NB4 (cell line): ENCODE results near the gene KLHL22.
A peak's percentile ranks its signal among the peaks of the same experiment; 100 is the strongest.
"Not testable (repeated sequence)": the region's sequence is repeated elsewhere in the genome, so short reads cannot be mapped to it uniquely, and the experiment has no call there.

Experiments used
- DNase-seq: peaks from one replicate; pipeline ENCODE4 v3.0.0; 2010; ENCODE audit warnings: low read depth
- H3K4me3 ChIP-seq: one replicate; pipeline ENCODE4 v1.5.1; 2011; ENCODE audit warnings: mild to moderate bottlenecking, low read depth, low read length, moderate library complexity
- CTCF ChIP-seq: IDR thresholded peaks from one replicate; pipeline ENCODE4 v1.5.1; 2012; ENCODE audit warnings: low read depth, low read length
- MAX ChIP-seq: IDR thresholded peaks from 2 replicates; pipeline ENCODE4 v1.6.1; 2011; ENCODE audit warnings: low read depth, low read length
- MYC ChIP-seq: IDR thresholded peaks from 2 replicates; pipeline ENCODE4 v1.6.1; 2011; ENCODE audit warnings: low read depth, low read length
- POLR2A ChIP-seq: IDR thresholded peaks from 2 replicates; pipeline ENCODE4 v1.6.1; 2011; ENCODE audit warnings: mild to moderate bottlenecking; ENCODE audit not compliant: insufficient read length; ENCODE audit errors: extremely low read depth

The KLHL22 gene

GRCh38 chr22:20421507-20421874, 74.1 kb downstream of the KLHL22 start:
- no peak for DNase-seq
- no peak for TF ChIP-seq POLR2A
- TF ChIP-seq MYC = no peak
- TF ChIP-seq CTCF = no peak
- TF ChIP-seq MAX = no peak
- H3K4me3 ChIP-seq = no peak overlapping the region

GRCh38 chr22:20420157-20420842, 75.3 kb downstream of the KLHL22 start:
- TF ChIP-seq CTCF (no peak), MYC (no peak)
- no peak for DNase-seq
- H3K4me3 ChIP-seq = no peak overlapping the region

GRCh38 chr22:20419664-20419951, 76.0 kb downstream of the KLHL22 start:
- TF ChIP-seq POLR2A = no peak
- TF ChIP-seq MAX = no peak
- DNase-seq = no peak
- H3K4me3 ChIP-seq = no peak overlapping the region

- DNase-seq = peak; percentile 63
- TF ChIP-seq CTCF = peak; percentile 69
- TF ChIP-seq MYC = no peak
- no peak overlapping the region for H3K4me3 ChIP-seq
Observed at GRCh38 chr22:20418211-20418788, 77.3 kb downstream of the KLHL22 start.

GRCh38 chr22:20415699-20416098, 79.9 kb downstream of the KLHL22 start:
- not testable (repeated sequence) for H3K4me3 ChIP-seq, DNase-seq

- not testable (repeated sequence) for H3K4me3 ChIP-seq, DNase-seq
Observed at GRCh38 chr22:20415241-20415640, 80.4 kb downstream of the KLHL22 start.

- H3K4me3 ChIP-seq = no peak overlapping the region
- DNase-seq = no peak
- no peak for TF ChIP-seq MYC
- TF ChIP-seq CTCF = no peak
- no peak for TF ChIP-seq POLR2A
- no peak for TF ChIP-seq MAX
Observed at GRCh38 chr22:20414450-20414849, 81.1 kb downstream of the KLHL22 start.

GRCh38 chr22:20414059-20414440, 81.5 kb downstream of the KLHL22 start:
- no peak overlapping the region for H3K4me3 ChIP-seq
- TF ChIP-seq MYC = no peak
- TF ChIP-seq CTCF = no peak
- no peak for TF ChIP-seq MAX
- no peak for TF ChIP-seq POLR2A
- no peak for DNase-seq
